CD14-positive monocyte (primary cell): ENCODE data around the gene EPHA8. TPM values are rescaled to one million over a fixed set of nuclear protein-coding genes. Genes with fewer than 3 reads are reported as not detected.

Experiments
- DNase-seq, 3 donors: peaks; one replicate each; pipeline ENCODE4 v3.0.0-alpha.2; 2011 to 2022
- H2AFZ ChIP-seq: 2 replicates; pipeline ENCODE4 v1.6.0; 2012; ENCODE audit warnings: mild to moderate bottlenecking, low read depth, low read length, inconsistent platforms; ENCODE audit not compliant: insufficient read depth, poor library complexity, severe bottlenecking
- H3K27ac ChIP-seq, 2 donors: 1 replicate in 1 of 2; 2 replicates in 1 of 2; pipeline ENCODE4 v1.5.1; 2012 to 2013; ENCODE audit warnings: low read length in 2 of 2, control low read depth in 1 of 2, inconsistent platforms in 1 of 2, low read depth in 1 of 2, mild to moderate bottlenecking in 1 of 2
- H3K27me3 ChIP-seq, 2 donors: one replicate each; pipeline versions ENCODE4 v1.6.0 to v1.6.1; 2011 to 2013; ENCODE audit warnings: low read length in 2 of 2; ENCODE audit not compliant: control insufficient read depth in 2 of 2, insufficient read depth in 2 of 2
- H3K36me3 ChIP-seq, 2 donors: replicated peaks in 1 of 2; 1 replicate in 1 of 2; 2 replicates in 1 of 2; pipeline versions ENCODE4 v1.5.1 to v1.6.1; 2012 to 2013; ENCODE audit warnings: low read length in 2 of 2, control low read depth in 1 of 2, inconsistent platforms in 1 of 2, mild to moderate bottlenecking in 1 of 2; ENCODE audit not compliant: insufficient read depth in 2 of 2, control insufficient read depth in 1 of 2
- H3K4me1 ChIP-seq, 2 donors: 1 replicate in 1 of 2; 2 replicates in 1 of 2; pipeline versions ENCODE4 v1.5.1 to v1.6.1; 2012 to 2013; ENCODE audit warnings: low read length in 2 of 2, control low read depth in 1 of 2, inconsistent platforms in 1 of 2, mild to moderate bottlenecking in 1 of 2, moderate library complexity in 1 of 2; ENCODE audit not compliant: insufficient read depth in 2 of 2, control insufficient read depth in 1 of 2
- H3K4me2 ChIP-seq: replicated peaks from 2 replicates; pipeline ENCODE3; 2012; ENCODE audit warnings: low read length, moderate library complexity, mild to moderate bottlenecking; ENCODE audit not compliant: poor library complexity, severe bottlenecking; ENCODE audit errors: extremely low read depth
- H3K4me3 ChIP-seq, 3 experiments: fragments of 200-600 bp in 1 of 3; sonication (generic) in 1 of 3; replicated peaks in 1 of 3; 1 replicate in 2 of 3; 2 replicates in 1 of 3; pipeline ENCODE4 v1.5.1; 2011 to 2013; ENCODE audit warnings: low read length in 3 of 3, mild to moderate bottlenecking in 3 of 3, control low read depth in 2 of 3, low read depth in 2 of 3, inconsistent platforms in 1 of 3, moderate library complexity in 1 of 3
- H3K79me2 ChIP-seq: 2 replicates; pipeline ENCODE4 v1.6.0; 2012; ENCODE audit warnings: mild to moderate bottlenecking, control low read depth, inconsistent platforms, low read length, moderate library complexity; ENCODE audit not compliant: insufficient read depth
- H3K9ac ChIP-seq: 2 replicates; pipeline ENCODE4 v1.6.0; 2017; ENCODE audit warnings: low read length, mild to moderate bottlenecking; ENCODE audit not compliant: insufficient read depth, poor library complexity, severe bottlenecking
- H3K9me3 ChIP-seq, 2 donors: replicated peaks in 1 of 2; 1 replicate in 1 of 2; 2 replicates in 1 of 2; pipeline versions ENCODE4 v1.5.1 to v1.6.1; 2012 to 2013; ENCODE audit warnings: low read length in 2 of 2, control low read depth in 1 of 2; ENCODE audit not compliant: control insufficient read depth in 1 of 2, insufficient read depth in 1 of 2
- H4K20me1 ChIP-seq: 2 replicates; pipeline ENCODE4 v1.6.0; 2012; ENCODE audit warnings: mild to moderate bottlenecking, low read length, control low read depth, moderate library complexity; ENCODE audit not compliant: insufficient read depth
- H3K27ac Mint-ChIP-seq, 7 donors: one replicate each; pipeline ENCODE4 v1.8.0; 2020; ENCODE audit warnings: mild to moderate bottlenecking in 7 of 7, mixed read lengths in 7 of 7, moderate library complexity in 6 of 7, inconsistent platforms in 2 of 7
- H3K27me3 Mint-ChIP-seq, 3 donors: one replicate each; pipeline ENCODE4 v1.8.0; 2021 to 2022; ENCODE audit warnings: low read depth in 3 of 3, mild to moderate bottlenecking in 3 of 3, mixed read lengths in 3 of 3, moderate library complexity in 3 of 3, inconsistent platforms in 1 of 3
- H3K36me3 Mint-ChIP-seq, 2 donors: one replicate each; pipeline ENCODE4 v1.8.0; 2020; ENCODE audit warnings: mixed read lengths in 2 of 2, inconsistent platforms in 1 of 2, mild to moderate bottlenecking in 1 of 2
- H3K4me1 Mint-ChIP-seq: one replicate; pipeline ENCODE4 v1.8.0; 2020; ENCODE audit warnings: mild to moderate bottlenecking, mixed read lengths
- H3K4me3 Mint-ChIP-seq, 2 donors: one replicate each; pipeline ENCODE4 v1.8.0; 2020; ENCODE audit warnings: mild to moderate bottlenecking in 2 of 2, mixed read lengths in 2 of 2, moderate library complexity in 1 of 2
- H3K9me3 Mint-ChIP-seq, 7 donors: one replicate each; pipeline ENCODE4 v1.8.0; 2020 to 2022; ENCODE audit warnings: mixed read lengths in 7 of 7, mild to moderate bottlenecking in 6 of 7, moderate library complexity in 6 of 7, inconsistent platforms in 2 of 7
- WGBS: methylation state at CpG from one replicate; pipeline ENCODE4 v1.1.5; 2013; ENCODE audit warnings: missing lambda C conversion rate; ENCODE audit not compliant: insufficient coverage; 5-methylcytosine and 5-hydroxymethylcytosine counted together
- intact Hi-C, 2 donors: fragments of 100-400 bp; cut with micrococcal nuclease; formaldehyde crosslinking; loops; one replicate each; pipeline versions ENCODE4 v1.15.0 to v1.15.1; 2023
- polyA plus RNA-seq, 3 donors: library from polyadenylated mRNA; depleted of rRNA in 1 of 3; unstranded in 2 of 3; stranded (reverse) in 1 of 3; fragments of 300-500 nt in 2 of 3; fragments of >200 nt in 1 of 3; fragmentation: Illumina TruSeq in 2 of 3; gene quantifications; 1 replicate in 2 of 3; 2 replicates in 1 of 3; pipeline ENCODE4 v1.2.3, GENCODE V29; 2012 to 2021
- TF ChIP-seq, protein P1 (sequence below): fragments of 200-600 bp; IDR thresholded peaks from one replicate; pipeline ENCODE4 v1.8.0; 2022; ENCODE audit warnings: antibody characterized with exemption, mild to moderate bottlenecking

Gene EPHA8
- polyA plus RNA-seq, 3 donors, result 0.04 TPM; not detected in 2

DNA sequence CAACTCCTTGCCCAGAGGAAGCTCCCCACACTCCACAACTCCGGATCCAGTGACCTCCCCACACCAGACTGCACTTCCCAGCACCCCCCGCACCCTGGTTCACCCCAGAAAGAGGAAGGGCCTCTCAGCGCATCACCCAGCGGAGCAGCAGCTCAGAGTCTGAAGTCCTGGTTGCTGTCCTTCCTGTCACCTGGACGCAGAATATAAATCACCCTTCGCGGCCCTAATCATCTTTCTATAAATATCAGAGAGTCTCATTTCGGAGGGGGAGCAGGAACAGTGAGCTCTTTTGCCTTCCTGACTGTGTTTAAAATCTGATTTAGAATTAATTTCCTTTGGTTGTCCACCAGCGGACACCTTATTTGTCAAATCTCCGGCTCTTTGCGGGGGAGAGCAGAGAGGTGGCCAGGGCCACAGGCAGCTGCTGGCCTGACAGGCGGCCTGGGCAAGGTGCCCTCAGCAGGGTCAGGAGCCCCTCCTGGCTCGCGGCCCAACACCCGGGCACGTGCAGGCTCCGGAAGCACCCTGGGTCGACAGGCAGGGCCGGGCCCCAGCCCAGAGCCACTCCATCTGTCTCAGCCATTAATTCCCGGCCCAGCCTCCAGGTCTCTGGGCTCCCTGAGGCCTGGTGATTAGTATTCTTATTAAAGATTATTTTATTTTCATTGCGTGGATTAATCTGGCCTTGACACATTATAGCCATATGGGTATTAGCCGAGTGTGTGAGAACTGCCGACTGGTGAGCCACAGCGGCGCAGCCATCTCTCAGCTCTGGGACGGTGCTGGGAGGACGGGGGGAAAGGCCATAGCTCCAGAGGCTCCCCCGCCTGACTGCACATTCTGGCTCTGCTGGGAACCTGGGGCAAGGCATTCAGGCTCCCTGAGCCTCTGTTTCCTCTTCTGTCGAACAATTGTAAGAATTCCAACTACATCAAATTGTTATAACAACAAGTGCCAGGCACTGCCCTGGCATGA is 19.7 kb downstream of the EPHA8 start:
- TF ChIP-seq, protein P1, sequence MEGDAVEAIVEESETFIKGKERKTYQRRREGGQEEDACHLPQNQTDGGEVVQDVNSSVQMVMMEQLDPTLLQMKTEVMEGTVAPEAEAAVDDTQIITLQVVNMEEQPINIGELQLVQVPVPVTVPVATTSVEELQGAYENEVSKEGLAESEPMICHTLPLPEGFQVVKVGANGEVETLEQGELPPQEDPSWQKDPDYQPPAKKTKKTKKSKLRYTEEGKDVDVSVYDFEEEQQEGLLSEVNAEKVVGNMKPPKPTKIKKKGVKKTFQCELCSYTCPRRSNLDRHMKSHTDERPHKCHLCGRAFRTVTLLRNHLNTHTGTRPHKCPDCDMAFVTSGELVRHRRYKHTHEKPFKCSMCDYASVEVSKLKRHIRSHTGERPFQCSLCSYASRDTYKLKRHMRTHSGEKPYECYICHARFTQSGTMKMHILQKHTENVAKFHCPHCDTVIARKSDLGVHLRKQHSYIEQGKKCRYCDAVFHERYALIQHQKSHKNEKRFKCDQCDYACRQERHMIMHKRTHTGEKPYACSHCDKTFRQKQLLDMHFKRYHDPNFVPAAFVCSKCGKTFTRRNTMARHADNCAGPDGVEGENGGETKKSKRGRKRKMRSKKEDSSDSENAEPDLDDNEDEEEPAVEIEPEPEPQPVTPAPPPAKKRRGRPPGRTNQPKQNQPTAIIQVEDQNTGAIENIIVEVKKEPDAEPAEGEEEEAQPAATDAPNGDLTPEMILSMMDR, result no peak
- Histone ChIP-seq H2AFZ (no peak overlapping the region), H3K27me3 (no peaks in the 10 kb centered on the region), H3K36me3 (no peaks in the 10 kb centered on the region), H3K4me2 (no peak overlapping the region), H3K4me1 (no peaks in the 10 kb centered on the region), H3K9ac (no peak overlapping the region), H3K9me3 (peaks cover 17% of the 10 kb centered on the region in 2 donors), H3K79me2 (no peaks in the 10 kb centered on the region), H3K4me3 (no peak overlapping the region), H3K27ac (no peak overlapping the region), H4K20me1 (no peaks in the 10 kb centered on the region)
- Mint-ChIP-seq H3K36me3 (no peaks in the 10 kb centered on the region), H3K4me1 (no peaks in the 10 kb centered on the region), H3K27ac (no peak overlapping the region), H3K9me3 (peaks cover 0 to 13% (median 8%) of the 10 kb centered on the region in 7 donors), H3K4me3 (no peak overlapping the region), H3K27me3 (peaks cover 0 to 4% (median 2%) of the 10 kb centered on the region in 3 donors)
- intact Hi-C loops, result no loop called here
- 87% methylated on average over 22 of the region's 29 CpGs for WGBS
- no peak for DNase-seq

DNA sequence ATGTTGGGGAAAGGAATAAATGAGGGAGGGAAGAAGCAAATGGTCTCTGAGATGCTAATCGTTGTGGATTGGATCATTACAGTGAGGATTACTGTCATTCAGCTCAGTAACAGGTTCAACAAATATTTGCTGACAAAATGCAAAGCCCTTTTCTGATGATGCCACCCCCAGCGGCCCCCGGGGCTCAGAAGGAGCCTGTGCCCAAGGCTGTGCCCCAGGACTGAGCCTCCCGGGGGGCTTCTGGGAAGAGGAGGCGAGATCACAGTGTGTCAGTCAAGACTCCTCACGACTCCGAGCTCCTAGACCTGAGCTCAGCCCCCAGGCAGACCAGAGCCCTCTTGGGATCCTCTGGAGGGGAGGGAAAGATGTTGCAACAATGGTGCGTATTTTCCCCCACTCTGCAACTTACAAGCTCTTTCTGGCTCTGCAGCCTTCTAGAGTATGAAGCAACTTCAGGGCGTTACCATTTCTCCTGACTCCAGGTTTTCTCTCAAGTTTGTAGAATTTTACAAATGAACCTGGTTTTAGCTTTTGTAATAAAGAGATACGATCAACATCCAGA is 20.8 kb downstream of the EPHA8 start:
- H3K9ac ChIP-seq, result no peak overlapping the region
- H3K4me3 ChIP-seq, result no peak overlapping the region
- H4K20me1 ChIP-seq, result no peaks in the 10 kb centered on the region
- intact Hi-C loops, result no loop called here
- H3K36me3 ChIP-seq, result no peaks in the 10 kb centered on the region
- peaks cover 6 to 7% of the 10 kb centered on the region in 2 donors for H3K9me3 ChIP-seq
- Mint-ChIP-seq H3K36me3 (no peaks in the 10 kb centered on the region), H3K27me3 (peaks cover 0 to 4% (median 0%) of the 10 kb centered on the region in 3 donors), H3K4me3 (no peak overlapping the region), H3K27ac (no peak overlapping the region), H3K4me1 (no peaks in the 10 kb centered on the region), H3K9me3 (peaks cover 0 to 6% (median 4%) of the 10 kb centered on the region in 7 donors)
- H3K27me3 ChIP-seq, result no peaks in the 10 kb centered on the region
- WGBS, result 91% methylated on average over 5 of the region's 10 CpGs
- TF ChIP-seq, protein P1, result no peak
- H3K79me2 ChIP-seq, result no peaks in the 10 kb centered on the region
- no peak overlapping the region for H3K27ac ChIP-seq
- H3K4me1 ChIP-seq, result no peaks in the 10 kb centered on the region
- no peak for DNase-seq
- H3K4me2 ChIP-seq, result no peak overlapping the region
- no peak overlapping the region for H2AFZ ChIP-seq
